GM21381 (cell line): Measurements from ENCODE around the gene MACROH2A1.

Source experiments
- ATAC-seq: cut with Tn5 transposase; IDR thresholded peaks from one replicate; pipeline ENCODE4 v1.9.1; 2021; ENCODE audit warnings: mild to moderate bottlenecking, moderate library complexity; ENCODE audit not compliant: unreplicated experiment

Gene MACROH2A1

DNA sequence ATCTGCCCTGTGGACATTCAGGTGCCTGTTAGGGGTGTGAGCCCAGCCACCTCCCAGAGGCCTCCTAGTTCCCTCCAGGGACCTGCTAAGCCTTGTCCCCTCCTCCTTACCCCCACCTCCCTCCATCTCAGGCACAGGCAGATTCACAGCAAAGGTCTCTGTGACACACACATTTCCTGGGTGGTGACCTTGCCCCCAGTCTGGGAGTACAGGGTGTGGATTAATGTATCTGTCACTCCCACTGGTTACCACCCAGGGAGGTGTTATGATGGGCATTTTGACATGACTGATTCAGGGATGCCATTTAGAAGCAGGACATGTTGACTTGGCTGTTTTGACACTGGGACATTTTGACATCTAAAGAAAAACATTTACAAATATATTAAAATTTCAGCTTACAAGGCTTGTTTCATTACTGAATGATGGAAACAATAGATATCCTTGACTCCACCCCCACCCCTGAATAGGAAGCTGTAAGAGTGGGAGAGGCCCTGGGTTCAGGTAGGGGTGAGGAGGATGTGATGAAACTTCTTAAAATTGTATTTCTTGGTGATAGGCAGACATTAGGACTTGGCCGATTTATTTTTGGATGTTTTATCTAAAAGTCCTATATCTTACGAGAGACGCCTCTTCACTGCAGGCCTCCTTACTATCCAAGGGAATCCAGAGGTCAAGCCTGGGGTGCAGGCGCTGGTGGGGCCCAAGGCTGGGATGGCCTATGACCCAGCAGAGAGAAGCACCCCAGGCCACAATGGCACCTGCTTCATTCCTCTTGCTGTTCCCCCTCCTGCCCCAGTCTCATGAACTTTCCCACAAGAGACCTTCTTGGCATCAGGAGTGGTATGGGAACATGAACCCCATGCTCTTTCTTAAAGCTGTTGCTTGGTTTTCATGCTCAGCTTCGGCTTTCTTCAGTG lies 101.9 kb downstream of the MACROH2A1 start:
- ATAC-seq, result no peak

DNA sequence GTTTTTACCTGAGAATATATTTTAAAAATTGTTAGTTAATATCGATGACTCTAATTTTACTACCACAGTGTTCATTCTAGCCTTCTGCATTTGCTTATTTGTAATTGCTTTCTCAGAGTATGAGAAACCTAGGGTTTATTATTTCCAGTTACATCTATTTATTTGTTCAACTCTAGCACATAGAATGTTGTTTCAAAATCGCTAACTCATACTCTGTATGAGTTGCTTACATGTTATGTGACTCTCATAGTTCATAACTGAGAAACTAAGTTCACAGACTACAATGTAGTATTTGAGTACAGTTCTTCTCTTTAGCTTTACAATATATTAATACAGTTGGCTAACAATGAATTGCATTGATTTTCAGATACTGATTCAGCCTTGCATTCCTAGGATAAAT lies 103.2 kb downstream of the MACROH2A1 start:
- ATAC-seq, result no peak

DNA sequence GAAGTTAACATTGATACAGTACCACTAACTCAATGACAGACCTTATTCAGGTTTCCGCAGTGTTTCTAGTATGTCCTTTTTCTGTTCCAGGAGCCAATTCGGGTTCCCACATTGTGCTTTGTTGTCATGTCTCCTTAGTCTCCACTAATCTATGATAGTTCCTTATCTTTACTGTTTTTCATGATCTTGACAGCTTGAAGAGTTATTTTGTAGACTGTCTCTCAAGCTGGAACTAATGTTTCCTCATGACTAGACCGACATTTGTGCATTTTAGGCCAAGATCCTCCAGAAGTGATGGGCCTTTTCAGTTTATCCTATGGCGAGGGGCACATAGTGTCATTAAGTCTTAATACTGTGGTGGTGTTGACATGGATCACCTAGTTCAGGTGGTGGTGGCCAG lies 104.2 kb downstream of the MACROH2A1 start:
- no peak for ATAC-seq

DNA sequence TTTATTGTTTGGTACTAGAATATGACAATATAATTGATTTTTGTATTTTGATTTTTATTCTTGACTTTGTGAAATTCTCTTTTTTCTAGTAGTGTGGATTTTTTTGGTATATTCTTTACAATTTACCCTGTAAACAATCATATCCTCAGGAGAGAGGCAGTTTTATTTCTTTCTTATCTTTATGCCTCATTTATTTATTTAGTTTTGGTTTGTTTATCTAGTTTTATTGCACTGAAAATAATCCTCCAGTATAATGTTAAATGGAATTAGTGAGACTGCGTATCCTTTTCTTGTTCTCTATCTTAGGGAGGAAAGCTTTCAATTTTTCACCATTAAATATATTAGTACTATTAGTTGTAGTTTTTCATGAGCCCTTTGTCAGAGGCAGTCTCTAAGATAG lies 109.4 kb downstream of the MACROH2A1 start:
- ATAC-seq, result no peak

DNA sequence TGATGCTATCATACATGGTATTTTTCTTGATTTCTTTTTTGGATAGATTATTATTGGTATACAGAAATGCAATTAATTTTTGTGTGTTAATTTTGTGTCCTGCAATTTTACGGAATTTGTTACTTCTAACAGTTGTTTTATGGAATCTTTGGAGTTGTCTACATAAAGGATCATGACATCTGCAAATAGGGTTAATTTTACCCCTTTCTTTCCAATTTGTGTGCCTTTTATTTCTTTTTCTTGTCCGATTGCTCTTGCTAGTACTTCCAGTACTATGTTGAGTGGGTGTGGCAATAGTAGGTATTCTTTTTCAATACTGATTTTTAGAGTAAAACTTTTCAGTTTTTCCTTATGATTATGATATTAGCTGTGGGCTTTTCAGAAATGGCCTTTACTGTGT lies 111.5 kb downstream of the MACROH2A1 start:
- ATAC-seq, result no peak
